HG02623 (cell line): ENCODE data around the gene TOMM40L.

ENCODE experiments used
- ATAC-seq: cut with Tn5 transposase; IDR thresholded peaks from one replicate; pipeline ENCODE4 v1.9.1; 2021; ENCODE audit warnings: moderate library complexity; ENCODE audit not compliant: unreplicated experiment

TOMM40L gene

DNA sequence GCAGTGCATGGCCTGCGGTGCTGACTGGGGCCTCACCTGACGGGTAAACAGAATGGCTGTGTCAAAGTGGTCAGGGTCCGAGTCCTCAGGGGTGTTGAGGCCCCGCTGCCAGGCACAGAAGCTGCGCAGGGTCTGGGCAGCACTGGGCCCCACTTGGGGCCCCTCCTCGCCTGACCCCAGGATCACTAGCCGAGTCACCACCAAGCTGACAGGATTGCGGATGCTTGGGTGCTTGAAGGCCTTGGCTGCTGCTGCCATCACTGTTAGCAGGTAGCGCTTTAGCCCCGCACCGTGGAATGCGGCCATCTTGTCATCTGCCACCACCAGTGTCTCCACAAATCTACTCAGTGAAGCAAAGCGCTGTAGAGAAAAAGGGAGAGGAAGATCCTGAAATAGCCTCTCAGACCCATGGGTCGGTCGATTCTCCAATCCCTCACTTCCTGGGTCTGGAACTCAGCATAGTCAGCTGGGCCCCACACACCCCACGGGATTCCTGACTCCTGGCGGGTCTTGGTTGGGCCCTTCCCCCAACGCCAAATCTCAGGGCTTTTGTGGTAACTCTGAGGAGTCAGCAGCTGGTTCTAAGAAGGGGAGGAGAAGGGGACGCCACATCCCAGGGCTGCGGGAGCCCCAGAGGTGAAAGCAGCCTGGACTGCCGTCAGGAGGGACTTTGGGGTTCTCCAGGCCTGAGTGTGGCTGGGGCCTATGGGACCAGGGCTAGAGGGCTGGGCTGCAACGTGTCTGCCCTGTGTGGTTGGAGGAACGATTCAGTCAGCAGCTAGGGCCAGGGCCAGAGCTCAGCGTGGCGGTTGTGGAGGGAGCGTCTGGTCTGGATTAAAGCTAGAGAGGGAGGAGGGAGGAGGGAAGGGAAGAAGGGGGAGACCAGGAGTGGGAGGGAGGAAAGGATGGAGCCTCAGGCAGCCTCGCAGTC is 29.1 kb upstream of the TOMM40L start:
- ATAC-seq = no peak

DNA sequence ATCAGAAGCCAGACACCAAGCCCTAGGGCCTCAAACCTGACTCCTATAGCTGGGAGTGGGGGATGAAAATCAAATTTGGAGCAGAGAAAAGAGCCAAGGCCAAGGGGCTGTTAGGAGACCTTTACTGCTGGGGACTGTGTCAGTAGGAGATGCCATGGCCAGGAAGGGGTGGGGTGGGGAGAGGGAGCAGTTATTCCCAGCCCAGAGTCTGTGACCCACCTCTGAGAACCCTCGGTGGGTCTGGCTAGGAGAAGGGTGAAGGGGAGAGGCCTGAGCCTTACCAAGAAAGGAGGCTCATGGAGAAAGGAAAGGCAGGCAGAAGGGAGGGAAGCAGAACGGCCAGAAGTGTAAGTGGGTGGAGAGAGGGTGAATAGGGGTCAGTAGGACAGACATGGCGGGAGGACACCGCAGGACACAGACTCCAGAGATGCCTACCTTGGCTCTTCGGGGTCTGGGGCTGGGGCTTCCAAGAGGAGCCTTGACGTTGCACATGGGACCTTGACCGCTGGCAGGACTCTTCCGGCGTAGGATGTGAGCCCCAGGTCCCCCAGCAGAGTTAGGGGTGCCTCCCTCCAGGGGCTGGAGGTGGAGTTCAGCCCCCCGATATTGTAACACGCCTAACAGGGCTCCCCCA is 28.2 kb upstream of the TOMM40L start:
- no peak for ATAC-seq

DNA sequence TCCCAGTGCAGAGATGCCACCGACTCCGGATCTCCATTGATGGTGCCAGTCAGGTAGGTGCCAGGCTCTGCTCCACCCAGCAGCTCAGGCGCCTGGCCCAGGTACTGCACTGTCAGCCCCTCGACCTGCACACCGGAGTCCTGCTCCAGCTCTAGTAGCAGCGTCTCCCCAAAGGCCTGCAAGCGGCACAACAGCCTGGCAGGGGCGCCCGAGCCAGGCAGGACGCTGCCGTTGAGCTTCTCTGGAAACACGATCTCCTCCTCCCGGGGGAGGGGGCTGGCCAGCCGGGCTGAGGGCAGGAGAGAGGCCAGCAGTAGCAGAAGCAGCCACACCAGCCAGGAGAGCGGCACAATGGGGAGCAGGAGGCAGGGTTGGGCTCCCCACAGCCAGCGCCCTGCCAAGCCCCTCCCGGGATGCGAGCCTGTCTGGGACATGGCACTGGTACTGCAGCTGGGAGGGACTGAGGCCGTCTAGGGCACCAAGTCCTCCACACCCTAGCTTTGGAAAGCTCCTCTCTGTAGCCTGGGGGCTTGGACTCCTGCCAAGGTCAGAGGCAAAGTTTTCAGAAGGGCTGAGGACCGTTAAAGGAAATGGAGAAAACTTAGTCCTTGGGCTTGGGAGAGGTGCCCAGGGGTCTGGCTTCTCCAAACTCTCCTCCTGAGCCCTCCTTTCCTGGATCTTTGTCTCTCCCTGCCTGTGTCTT is 27.5 kb upstream of the TOMM40L start:
- ATAC-seq = no peak

DNA sequence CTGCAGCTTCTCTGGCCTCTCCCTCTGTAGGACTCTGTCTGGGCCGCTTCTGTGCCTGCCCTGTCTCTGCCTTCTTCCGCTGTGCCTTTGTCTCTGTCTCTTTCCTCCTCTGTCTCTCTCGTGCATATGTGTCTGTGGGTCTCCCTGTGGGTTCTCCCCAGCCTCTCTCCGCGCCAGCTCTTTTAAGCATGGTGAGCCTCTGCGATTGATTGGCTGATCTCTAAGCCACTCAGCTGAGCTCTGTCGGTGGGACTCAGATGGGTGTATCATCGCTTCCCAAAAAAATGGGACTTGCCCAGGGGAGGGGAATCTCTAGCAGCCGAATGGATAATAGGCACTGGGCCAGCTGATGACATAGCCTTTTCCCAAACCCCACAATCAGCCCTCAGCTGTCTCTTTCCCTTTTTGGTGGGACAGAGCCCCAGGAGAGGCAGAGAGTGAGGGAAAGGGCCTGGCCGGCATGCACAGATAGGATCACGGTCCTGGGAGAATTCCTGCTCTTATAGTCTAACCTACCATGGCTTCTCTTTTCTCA is 26.9 kb upstream of the TOMM40L start, which contains the start of gene ADAMTS4:
Gene ADAMTS4 (minus strand): TSS at position 158 of the 535 bp plus-strand sequence. CDS start 427 bp downstream, outside the sequence.
- no peak for ATAC-seq

DNA sequence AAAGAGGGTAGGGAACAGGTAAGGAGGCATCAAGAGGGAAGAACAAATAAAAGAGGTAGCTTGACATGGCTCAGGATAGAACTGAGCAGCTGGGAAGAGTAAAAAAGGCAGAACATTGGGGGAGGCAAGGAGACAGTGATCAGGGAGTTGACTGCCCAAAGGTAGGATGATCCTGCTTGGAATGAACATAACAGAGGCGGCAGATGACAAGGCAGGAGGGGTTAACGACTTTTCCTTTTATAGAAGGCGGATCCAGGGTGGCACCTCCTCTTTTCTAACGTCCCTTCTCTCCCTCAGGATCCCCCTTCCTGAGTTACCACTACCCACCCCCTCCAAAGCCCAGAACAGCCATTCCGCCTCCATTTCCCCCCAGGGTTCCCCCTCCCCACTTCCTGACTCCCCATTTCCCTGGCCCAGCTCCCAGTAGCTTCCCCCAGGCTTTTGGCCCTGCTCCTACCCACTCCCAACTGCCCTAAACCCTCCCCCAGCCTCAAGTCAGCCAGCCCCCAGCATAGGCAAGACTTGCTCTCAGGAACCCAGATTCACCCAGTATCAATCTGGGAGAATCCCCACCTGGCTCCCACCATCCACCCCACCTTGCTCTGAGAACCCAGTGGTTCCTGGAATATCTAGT is 26.2 kb upstream of the TOMM40L start:
- no peak for ATAC-seq

DNA sequence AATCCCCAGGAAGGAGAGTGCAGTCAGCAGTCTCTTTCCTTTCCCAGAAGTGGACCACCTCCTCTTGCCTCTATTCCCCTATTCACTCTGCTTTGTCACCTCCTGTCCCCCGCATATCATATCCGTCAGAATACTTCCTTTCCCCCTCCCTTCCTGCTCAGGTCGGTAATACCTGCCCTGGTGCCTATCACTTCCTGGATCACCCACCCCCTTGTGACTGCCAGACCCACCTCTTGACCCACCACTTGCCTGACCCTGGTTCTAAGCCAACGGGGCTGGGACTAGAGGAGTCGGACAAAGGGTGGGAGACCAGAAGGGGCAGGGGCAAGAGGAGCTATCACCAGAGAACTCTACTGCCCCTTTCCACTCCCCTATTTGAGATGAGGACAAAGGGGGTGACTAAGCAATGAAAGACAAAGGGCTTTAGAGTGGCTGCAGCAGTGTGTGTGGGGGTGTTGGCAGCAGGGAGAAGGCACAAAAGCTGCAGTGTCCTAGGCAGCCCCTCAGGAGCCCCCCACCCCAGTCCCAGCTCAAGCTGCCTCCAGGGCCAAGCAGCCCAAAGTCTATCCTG is 25.4 kb upstream of the TOMM40L start:
- ATAC-seq = no peak

DNA sequence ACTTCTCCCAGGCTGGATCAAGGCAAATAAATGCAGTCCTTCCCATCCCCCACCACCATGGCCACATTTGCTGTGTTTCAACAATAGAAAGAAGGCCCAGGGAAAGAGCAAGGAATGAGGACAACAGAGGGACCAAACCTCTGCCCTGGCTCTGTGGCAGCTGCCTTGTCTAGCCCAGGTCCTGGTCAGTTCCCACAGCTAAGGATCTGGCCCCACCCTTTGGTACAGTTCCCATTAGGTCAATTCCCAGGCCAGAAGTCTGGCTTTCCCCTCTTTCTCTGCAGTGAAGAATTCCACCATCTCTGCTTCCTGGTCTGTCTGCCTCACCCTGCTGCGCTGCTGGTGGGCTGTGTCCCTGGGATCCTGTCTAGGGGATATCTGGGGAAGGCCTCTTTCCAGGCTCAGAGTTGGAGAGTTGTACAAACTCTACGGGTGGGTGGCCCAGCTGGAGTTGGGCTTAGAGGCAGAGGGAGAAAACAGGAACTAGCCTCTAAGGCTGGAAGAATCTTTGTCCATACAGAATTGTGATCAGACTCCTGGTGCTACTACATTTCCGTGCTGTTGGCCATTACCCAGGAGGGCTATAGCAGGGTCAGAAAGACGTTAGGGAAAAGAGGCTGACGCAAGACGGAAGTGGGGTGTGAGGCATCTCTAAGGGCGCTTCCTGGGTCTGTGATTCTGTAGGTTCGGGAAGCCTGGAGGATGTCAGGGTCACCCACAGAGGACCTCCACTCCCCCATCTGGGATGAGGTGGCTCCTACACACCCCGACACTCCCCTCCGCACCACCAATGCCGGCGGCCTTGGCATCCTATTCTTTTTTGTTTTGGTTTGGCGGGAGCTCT is 24.6 kb upstream of the TOMM40L start:
- no peak for ATAC-seq

DNA sequence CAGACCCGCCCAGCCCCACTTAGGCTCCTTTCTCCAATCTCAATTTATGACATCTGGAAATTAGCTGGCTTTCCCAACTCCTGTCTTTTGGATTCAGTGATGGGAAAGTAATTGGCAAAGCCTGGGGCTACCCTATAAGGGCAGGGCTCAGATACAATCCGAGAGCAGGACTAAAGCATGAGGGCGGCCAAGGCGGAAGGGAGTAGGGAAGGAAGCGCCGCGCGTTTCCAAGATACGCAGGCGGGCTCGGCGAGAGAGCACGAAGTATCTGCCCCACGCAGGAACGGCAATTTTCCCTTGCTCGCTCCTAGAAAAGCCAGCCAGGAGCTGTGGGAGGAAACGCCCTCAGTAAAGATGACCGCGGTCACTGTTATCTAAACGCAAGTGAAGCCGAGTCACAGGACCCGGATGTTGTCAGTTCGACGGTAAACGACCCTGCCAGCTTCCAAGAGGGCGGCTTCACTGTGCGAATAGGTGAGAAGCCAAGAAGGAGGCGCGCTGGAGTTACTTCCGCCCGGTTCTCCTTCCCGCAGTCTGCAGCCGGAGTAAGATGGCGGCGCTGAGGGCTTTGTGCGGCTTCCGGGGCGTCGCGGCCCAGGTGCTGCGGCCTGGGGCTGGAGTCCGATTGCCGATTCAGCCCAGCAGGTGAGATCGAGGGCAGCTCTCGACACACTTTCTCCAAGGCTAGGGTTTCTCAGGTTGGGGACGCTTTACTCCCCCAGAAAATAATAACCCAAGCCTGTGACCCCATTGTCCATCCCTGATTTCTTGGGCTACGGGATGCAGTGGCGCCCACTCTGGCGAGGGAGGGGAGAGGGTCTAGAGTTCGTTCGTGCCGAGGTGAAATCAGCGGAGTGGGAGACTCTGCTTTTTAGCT is 23.8 kb upstream of the TOMM40L start, which contains the start of gene NDUFS2:
Gene NDUFS2 (plus strand): TSS at position 532 of the 877 bp plus-strand sequence. CDS start 19 bp downstream, at position 551.
- ATAC-seq = peak; percentile 92

DNA sequence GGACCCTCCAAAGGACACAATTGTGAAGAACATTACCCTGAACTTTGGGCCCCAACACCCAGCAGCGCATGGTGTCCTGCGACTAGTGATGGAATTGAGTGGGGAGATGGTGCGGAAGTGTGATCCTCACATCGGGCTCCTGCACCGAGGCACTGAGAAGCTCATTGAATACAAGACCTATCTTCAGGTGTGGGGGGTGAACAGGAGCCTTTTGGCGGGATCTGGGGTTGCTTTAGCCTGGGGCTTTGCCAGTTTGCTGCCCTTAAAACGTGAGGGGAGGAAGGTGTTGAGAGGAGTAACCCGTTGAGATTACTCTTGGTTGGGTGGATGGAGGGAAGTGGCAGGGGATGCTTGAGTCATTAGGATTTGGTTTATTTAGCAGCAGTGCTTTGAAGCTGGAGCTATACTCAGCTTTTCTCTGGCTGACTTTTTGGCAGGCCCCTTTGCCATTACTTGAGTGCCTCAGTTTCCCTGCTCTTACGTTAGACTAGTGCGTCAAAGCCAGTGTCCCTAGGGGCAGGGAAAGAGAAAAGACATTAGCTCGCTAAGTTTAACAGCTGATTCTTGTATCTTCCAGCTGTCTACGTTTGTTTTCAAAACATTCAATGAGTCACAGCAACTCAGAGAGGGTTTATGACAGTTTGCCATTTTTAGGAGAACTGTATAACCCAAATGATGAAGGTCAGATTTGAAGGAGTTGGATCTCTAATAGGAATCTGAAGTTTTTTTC is 19.3 kb upstream of the TOMM40L start:
- ATAC-seq = no peak

DNA sequence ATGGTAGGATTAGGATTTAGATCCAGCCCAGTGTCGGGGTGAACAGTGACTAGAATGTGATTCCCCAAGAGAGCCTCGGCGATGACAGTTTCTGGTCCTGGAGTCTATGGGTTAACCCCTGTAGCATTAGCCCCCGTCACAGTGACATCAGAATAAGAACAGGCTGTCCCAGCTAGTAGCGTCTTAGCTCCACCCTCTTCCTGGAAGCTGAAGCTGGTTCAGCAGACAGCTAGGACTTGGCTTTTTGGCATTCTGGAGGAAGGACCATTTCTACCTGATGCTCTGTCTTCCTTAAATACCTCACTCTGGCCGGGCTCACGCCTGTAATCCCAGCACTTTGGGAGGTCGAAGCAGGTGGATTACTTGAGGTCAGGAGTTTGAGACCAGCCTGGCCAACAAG is 18.7 kb upstream of the TOMM40L start:
- ATAC-seq = no peak

DNA sequence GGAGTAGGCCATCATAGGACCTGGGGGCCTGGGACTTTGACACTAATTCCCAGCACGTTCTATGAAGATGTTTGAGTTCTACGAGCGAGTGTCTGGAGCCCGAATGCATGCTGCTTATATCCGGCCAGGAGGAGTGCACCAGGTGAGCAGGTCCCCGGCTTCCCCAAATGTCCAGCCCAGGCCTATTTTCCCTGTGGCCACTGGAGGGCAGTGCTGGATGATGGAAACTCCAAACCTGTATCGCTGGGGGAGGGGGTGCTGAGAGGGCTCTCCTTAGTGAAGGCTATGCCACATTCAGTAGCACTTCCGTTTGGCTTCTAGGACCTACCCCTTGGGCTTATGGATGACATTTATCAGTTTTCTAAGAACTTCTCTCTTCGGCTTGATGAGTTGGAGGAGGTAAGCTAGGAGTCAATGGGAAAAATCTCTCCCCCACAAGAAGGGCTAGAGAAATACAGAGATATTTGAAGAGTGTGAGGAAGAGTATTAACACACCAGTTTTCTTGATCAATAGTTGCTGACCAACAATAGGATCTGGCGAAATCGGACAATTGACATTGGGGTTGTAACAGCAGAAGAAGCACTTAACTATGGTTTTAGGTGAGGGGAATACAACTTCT is 16.0 kb upstream of the TOMM40L start:
- ATAC-seq = no peak

DNA sequence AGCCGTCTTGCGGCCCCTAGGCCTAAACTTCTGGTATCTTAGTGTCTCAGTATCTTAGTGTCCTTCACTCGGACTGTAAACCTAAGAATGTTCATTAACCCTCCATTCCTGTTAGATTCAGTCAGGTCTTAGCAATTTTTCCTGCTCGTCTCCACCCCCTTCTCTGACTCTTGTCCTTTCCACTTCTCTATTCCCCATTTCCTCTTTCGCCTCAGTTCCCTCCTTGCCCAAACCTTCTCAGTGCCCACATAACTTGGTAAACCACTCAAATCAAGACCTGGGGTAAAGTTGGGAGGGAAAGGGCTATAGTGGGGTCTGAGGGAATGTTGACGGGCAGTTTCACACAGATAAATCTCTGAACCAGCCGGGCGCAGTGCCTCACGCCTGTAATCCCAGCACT is 11.5 kb upstream of the TOMM40L start:
- ATAC-seq = no peak

DNA sequence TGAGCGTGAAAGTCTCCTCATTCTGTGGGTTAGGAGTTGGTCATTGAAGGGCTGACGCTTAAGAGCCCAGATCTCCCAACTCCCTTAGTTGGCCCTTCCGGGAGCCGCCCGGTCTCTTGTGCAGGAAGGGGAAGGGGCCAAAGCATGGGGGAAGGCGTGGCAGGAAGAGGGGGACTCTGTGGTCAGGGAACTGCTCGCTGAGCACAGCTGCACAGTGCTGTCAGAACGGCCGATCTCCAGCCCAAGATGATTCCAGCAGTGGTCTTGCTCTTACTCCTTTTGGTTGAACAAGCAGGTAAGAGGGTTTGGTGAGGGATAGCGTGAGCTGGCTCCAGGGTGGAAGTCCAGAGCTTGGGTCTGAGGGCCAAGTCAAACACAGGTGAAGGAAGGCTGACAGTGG is 10.8 kb upstream of the TOMM40L start, which contains the start of gene FCER1G:
Gene FCER1G (plus strand): TSS at position 220 of the 400 bp plus-strand sequence. CDS start 27 bp downstream, at position 247.
- no peak for ATAC-seq

DNA sequence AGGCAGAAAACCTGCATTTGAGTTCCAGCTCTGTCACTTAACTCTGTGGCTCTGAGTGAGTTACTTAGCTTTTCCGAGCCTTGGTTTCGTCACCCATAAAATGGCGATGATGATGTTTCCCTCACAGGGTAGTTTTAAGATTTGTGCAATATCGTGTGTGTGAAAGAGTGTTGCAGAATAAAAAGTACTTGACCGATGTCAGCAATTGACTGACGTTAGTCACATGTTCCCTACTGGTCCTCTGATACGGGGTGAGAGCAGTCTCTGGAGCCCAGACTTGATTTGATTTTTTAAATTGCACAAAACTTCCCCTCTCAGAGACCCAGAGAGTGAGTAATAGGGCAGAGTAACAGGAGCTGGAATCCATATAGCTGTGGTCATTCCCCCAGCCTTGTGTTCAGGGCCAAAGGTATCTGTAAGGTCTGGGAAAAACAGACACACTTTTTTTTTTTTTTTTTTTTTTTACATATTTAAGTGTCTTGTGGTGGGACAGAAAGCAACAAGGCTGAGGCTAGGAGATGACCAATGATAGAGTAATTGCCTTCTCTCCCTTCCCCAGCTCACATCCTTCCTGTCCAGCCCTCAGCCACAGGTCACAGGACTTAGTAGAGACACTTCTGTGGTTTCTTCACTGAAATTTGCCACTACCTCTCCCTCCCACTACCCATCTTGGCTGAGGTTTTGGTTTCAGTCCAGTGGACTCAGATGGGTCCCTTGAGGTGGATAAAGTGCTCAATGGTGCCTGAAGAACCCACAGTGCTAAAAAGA is 8.7 kb upstream of the TOMM40L start:
- ATAC-seq = peak; percentile 83

DNA sequence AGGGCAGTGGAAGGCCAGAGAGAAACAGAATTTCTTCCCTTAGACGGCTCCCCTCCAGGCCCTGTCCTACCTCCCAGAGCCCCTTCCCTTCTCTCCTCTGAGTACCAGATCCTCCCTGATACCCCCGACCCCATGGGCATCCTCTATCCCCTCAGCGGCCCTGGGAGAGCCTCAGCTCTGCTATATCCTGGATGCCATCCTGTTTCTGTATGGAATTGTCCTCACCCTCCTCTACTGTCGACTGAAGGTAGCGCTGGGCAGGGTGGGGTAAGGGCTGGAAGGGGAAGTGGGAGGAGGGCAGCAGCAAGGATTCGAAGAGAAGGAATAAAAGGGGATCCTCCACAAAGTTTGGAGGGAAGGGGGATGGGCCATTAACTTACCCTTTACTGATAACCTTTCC is 8.0 kb upstream of the TOMM40L start:
- no peak for ATAC-seq

DNA sequence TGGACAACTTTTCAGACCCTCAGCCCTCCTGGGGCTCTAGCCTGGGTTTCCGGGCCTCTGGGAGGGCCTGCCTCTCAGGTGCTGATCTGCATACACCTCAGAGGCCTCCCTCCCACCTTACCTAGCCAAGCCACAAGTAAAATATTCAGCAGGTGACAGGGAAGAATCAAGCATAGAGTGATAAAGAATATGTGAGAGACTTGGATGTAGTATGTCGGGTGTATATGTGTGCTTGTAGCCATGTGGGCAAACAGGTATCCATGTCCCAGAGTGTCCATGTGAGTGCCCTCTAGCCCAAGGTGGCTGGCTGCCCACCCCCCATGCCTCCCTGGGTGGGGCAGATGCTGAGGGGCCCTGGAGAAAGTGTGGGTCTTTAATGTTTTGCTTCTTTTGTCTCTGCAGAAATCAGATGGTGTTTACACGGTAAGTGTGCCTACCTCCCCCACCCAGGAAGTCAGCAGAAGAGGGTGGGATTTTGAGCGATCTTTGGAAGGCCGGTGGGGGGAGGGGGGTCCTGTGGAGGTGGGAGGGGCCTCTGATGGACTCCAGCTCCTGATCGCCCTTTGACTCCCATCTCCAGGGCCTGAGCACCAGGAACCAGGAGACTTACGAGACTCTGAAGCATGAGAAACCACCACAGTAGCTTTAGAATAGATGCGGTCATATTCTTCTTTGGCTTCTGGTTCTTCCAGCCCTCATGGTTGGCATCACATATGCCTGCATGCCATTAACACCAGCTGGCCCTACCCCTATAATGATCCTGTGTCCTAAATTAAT is 7.4 kb upstream of the TOMM40L start:
- ATAC-seq = no peak
